Adrenal gland (tissue), 12 donors: ENCODE results near the gene FTSJ1. TPM values are rescaled to one million over a fixed set of nuclear protein-coding genes. Genes with fewer than 3 reads are reported as not detected.

Source experiments
- DNase-seq, 7 donors: peaks; one replicate each; pipeline ENCODE4 v3.0.0-alpha.2; 2019 to 2020
- H3K27ac ChIP-seq, 5 donors: fragments of 200-600 bp; sonication (generic) in 4 of 5; 1 replicate in 3 of 5; 2 replicates in 2 of 5; pipeline versions ENCODE4 v1.5.1 to v1.8.0; 2016 to 2020; ENCODE audit warnings: mild to moderate bottlenecking in 1 of 5
- H3K27me3 ChIP-seq: fragments of 200-600 bp; 2 replicates; pipeline ENCODE4 v1.8.0; 2021
- H3K36me3 ChIP-seq, 2 donors: fragments of 200-600 bp; replicated peaks in 1 of 2; 1 replicate in 1 of 2; 2 replicates in 1 of 2; pipeline versions ENCODE4 v1.5.1 to v1.8.0; 2018 to 2022
- H3K4me1 ChIP-seq, 2 donors: fragments of 200-600 bp; replicated peaks in 1 of 2; 1 replicate in 1 of 2; 2 replicates in 1 of 2; pipeline versions ENCODE4 v1.5.1 to v1.8.0; 2018 to 2021
- H3K4me3 ChIP-seq, 4 donors: fragments of 200-600 bp; sonication (generic) in 3 of 4; one replicate each; pipeline ENCODE4 v1.5.1; 2016 to 2018
- H3K9me3 ChIP-seq, 3 donors: fragments of 200-600 bp; sonication (generic) in 1 of 3; replicated peaks in 1 of 3; 1 replicate in 2 of 3; 2 replicates in 1 of 3; pipeline versions ENCODE4 v1.5.1 to v1.8.0; 2016 to 2021
- POLR2A ChIP-seq, 2 donors: fragments of 450-650 bp; IDR thresholded peaks; one replicate each; pipeline ENCODE4 v1.6.1; 2017; ENCODE audit warnings: antibody characterized with exemption in 2 of 2, mild to moderate bottlenecking in 2 of 2, moderate library complexity in 1 of 2
- WGBS, 4 donors: extraction: QIAGEN DNeasy Blood & Tissue Kit in 2 of 4; methylation state at CpG; one replicate each; pipeline versions ENCODE4 v1.1.5 to v1.1.7; 2013 to 2017; 5-methylcytosine and 5-hydroxymethylcytosine counted together
- intact Hi-C, 2 donors: fragments of 100-400 bp; cut with DNase I; formaldehyde crosslinking; loops; one replicate each; pipeline versions ENCODE4 v1.14.1 to v1.15.0; 2022 to 2023
- polyA plus RNA-seq, 3 donors: library from polyadenylated mRNA; stranded (reverse); fragments of 200-250 nt in 2 of 3; fragments of 350-450 nt in 1 of 3; fragmentation: Illumina TruSeq in 1 of 3; extraction: RNeasy Lipid Tissue Mini Kit (QIAGEN cat#74804) in 1 of 3; gene quantifications; one replicate each; pipeline ENCODE4 v1.2.3, GENCODE V29; 2013 to 2014
- total RNA-seq, 9 donors: library from RNA; depleted of rRNA in 4 of 9; stranded (reverse); fragments of >200 nt in 4 of 9; fragments of 120-200 nt in 1 of 9; fragmentation: NEBNext Ultra II Directional in 1 of 9; extraction: Animal tissue kit (Norgen Biotek cat#: 25700) in 1 of 9; gene quantifications; one replicate each; pipeline versions ENCODE4 v1.1.0 to v1.2.4, GENCODE V29; 2013 to 2023
- TF ChIP-seq, protein P1 (sequence below), 6 experiments: fragments of 450-650 bp in 4 of 6; fragments of 200-600 bp in 2 of 6; sonication (generic) in 1 of 6; IDR thresholded peaks; 1 replicate in 5 of 6; 2 replicates in 1 of 6; pipeline versions ENCODE4 v1.5.1 to v1.8.0; 2016 to 2021; ENCODE audit warnings: antibody characterized with exemption in 6 of 6, mild to moderate bottlenecking in 2 of 6, moderate library complexity in 1 of 6
- donor health status: healthy with polysubstance abuse.
- donor health status: Bipolar disorder and iron deficiency.
- donor health status: DM: yes; HTN: yes; CAD: no.
- donor health status: DM: no; HTN: no; CAD: no.
- donor health status: DM: no; HTN: no; CAD: no.
- donor health status: DM: yes; HTN: yes; CAD: no.

The FTSJ1 gene
- total and polyA plus RNA-seq, 12 donors: 27.8 to 83.4 (median 42.6) TPM

DNA sequence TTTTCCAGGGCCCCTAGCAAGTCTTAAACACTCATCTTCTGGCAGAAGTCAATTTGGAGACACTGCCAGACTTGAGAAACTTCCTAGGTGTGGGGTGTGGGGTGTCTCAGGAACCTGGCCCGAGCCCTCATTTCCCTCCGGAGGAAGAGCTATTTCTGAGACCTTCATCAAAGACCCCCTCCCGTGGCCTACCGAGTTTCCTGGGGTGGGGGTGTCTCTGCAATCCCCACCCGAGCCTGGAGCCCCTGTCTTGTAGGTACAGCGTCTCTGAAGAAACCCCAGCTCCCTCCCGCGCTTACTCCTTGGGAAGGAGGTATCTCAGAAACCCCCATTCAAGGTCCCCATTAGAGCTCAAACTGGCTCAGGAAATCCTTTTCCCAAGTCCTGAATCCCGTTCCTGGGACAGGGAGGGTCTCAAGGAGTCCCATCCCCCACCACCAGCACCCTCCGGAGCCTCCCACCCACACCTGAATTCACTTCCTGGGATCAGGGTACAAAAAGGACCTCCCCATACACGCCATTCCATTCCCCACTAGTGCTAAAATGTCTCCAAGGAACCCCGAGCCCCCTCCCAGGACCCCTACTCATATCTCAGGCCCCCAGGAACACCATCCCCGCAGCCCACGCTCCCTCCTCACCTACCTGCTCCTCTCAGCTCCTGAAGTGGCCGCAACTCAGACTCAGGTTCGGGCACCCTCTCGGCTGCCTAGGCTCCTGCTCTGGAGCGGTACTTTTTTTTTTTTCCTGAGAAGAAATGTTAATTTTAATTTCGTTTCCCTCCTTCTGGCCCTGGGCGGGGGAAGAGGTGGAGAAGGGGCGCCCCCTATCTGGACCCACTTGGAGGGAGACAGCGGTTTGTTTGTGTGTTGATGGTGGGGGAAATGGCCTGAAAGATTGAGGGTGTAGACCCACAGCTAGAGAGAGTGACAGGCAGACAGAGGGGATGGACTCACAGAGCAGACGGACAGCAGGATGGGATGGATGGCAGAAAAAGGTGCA lies 7.0 kb upstream of the FTSJ1 start:
- no peaks in the 10 kb centered on the region for H3K27me3 ChIP-seq
- no peaks in the 10 kb centered on the region for H3K36me3 ChIP-seq
- TF ChIP-seq, protein P1, sequence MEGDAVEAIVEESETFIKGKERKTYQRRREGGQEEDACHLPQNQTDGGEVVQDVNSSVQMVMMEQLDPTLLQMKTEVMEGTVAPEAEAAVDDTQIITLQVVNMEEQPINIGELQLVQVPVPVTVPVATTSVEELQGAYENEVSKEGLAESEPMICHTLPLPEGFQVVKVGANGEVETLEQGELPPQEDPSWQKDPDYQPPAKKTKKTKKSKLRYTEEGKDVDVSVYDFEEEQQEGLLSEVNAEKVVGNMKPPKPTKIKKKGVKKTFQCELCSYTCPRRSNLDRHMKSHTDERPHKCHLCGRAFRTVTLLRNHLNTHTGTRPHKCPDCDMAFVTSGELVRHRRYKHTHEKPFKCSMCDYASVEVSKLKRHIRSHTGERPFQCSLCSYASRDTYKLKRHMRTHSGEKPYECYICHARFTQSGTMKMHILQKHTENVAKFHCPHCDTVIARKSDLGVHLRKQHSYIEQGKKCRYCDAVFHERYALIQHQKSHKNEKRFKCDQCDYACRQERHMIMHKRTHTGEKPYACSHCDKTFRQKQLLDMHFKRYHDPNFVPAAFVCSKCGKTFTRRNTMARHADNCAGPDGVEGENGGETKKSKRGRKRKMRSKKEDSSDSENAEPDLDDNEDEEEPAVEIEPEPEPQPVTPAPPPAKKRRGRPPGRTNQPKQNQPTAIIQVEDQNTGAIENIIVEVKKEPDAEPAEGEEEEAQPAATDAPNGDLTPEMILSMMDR (IDR thresholded peaks at IDR 0.05): no peak
- no peak for TF ChIP-seq POLR2A (IDR thresholded peaks at IDR 0.05)
- WGBS, 4 donors: 20 to 55% (median 36%) methylated on average over 13 to 23 of the region's 23 CpGs
- H3K27ac ChIP-seq: no peak overlapping the region
- peak overlapping the region in 1 of 4 donors; percentile 38 for H3K4me3 ChIP-seq
- DNase-seq: no peak
- no peaks in the 10 kb centered on the region for H3K4me1 ChIP-seq
- intact Hi-C loops: no loop called here
- H3K9me3 ChIP-seq: no peaks in the 10 kb centered on the region

DNA sequence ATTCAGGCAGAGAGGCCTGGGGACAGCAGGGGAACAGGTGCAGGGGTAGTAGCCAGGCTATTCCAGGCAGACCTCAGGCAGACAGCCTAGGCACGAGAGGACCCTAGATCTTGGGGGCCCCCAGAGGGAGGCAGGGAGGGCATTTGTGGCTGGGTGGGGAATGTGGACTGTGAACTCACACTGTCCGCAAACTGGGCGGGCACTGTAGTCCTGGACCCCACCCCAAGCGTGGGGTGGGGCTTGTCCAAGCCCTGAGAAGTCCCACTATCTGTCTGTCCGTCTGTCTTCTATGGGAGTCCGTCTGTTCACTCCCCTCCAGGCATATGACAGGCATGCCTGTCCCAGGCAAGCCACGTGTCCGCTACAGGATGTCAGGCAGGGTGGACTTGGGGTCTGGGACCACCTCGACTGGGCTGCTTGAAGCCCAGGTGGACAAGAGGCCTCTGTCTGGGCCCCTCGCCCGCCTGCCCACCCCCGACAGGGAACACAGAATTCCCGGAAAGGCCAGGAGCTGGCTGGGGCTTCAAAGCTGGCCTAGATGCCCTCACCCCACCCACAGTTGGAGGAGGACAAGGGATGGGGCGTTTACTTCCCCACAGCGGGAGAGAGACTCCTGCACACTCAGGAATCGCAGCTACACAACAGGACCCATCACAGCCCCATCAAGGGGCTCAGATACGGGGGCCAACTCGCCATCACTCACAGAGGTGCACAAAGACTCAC lies 5.7 kb upstream of the FTSJ1 start, which contains the start of gene SLC38A5:
TSS of gene SLC38A5 (minus strand) at position 151 of the 723 bp plus-strand sequence. CDS start 2,336 bp downstream, outside the sequence.
- TF ChIP-seq POLR2A (IDR thresholded peaks at IDR 0.05): no peak
- TF ChIP-seq, protein P1 (IDR thresholded peaks at IDR 0.05): no peak
- Histone ChIP-seq H3K4me1 (no peaks in the 10 kb centered on the region), H3K27ac (no peak within 1 kb of the TSS), H3K9me3 (no peaks in the 10 kb centered on the region), H3K27me3 (no peaks in the 10 kb centered on the region), H3K36me3 (no peaks in the 10 kb centered on the region), H3K4me3 (peak within 1 kb of the TSS in 1 of 4 donors; percentile 38)
- DNase-seq: no peak
- intact Hi-C loops: no loop called here
- WGBS, 4 donors: 79 to 89% (median 82%) methylated on average over 12 to 18 of the region's 18 CpGs; no CpG with 5 or more reads in 1 of the 4 donors

DNA sequence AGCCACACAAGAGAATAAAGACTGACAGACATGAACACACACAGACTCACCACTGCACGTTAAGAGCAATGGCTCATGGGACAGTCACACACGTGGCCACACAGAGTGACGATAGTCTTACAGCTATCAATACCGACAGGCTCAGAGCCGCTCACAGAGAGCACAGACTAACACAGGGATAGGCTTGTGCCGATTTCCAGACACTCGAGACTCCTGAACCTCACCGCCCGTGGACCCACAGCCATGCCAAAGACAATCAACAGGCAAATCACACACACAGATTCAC lies 5.2 kb upstream of the FTSJ1 start:
- WGBS, 4 donors: 83 to 93% (median 88%) methylated on average over 8 to 9 of the region's 9 CpGs
- no peaks in the 10 kb centered on the region for H3K4me1 ChIP-seq
- no peaks in the 10 kb centered on the region for H3K36me3 ChIP-seq
- TF ChIP-seq, protein P1 (IDR thresholded peaks at IDR 0.05): no peak
- TF ChIP-seq POLR2A (IDR thresholded peaks at IDR 0.05): no peak
- no peaks in the 10 kb centered on the region for H3K27me3 ChIP-seq
- H3K27ac ChIP-seq: no peak overlapping the region
- intact Hi-C loops: no loop called here
- no peak overlapping the region for H3K4me3 ChIP-seq
- H3K9me3 ChIP-seq: no peaks in the 10 kb centered on the region
- DNase-seq: no peak

DNA sequence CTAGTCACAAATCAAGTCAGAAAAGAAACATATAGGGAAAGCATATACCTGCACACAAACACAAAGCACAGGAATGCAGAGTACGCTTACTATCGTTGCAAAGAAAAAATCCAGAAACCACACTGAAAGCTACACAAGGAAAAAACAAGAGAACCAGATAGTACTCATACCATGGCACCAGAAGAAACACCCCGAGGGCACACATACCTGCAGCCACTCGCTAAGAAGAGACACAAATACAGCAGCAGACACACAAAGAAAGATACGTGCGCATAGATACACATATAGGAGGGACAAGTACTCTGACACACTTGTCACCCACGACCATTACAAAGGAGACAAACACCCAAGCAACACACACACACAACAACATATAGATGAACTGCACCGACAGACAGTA lies 4.5 kb upstream of the FTSJ1 start:
- no peak overlapping the region for H3K4me3 ChIP-seq
- intact Hi-C loops: no loop called here
- no peaks in the 10 kb centered on the region for H3K9me3 ChIP-seq
- no peak for DNase-seq
- no peaks in the 10 kb centered on the region for H3K4me1 ChIP-seq
- H3K27ac ChIP-seq: no peak overlapping the region
- no peaks in the 10 kb centered on the region for H3K27me3 ChIP-seq
- no peaks in the 10 kb centered on the region for H3K36me3 ChIP-seq
- TF ChIP-seq POLR2A (IDR thresholded peaks at IDR 0.05): no peak
- TF ChIP-seq, protein P1 (IDR thresholded peaks at IDR 0.05): no peak
- 79 to 91% (median 86%) methylated on average over 8 of the region's 8 CpGs for WGBS, 4 donors
